Islet precursor cell (in vitro differentiated cells): Measurements from ENCODE around the gene NDST1.

ENCODE experiments used
- DNase-seq: peaks from one replicate; pipeline ENCODE4 v3.0.0-alpha.2; 2018

NDST1 gene

DNA sequence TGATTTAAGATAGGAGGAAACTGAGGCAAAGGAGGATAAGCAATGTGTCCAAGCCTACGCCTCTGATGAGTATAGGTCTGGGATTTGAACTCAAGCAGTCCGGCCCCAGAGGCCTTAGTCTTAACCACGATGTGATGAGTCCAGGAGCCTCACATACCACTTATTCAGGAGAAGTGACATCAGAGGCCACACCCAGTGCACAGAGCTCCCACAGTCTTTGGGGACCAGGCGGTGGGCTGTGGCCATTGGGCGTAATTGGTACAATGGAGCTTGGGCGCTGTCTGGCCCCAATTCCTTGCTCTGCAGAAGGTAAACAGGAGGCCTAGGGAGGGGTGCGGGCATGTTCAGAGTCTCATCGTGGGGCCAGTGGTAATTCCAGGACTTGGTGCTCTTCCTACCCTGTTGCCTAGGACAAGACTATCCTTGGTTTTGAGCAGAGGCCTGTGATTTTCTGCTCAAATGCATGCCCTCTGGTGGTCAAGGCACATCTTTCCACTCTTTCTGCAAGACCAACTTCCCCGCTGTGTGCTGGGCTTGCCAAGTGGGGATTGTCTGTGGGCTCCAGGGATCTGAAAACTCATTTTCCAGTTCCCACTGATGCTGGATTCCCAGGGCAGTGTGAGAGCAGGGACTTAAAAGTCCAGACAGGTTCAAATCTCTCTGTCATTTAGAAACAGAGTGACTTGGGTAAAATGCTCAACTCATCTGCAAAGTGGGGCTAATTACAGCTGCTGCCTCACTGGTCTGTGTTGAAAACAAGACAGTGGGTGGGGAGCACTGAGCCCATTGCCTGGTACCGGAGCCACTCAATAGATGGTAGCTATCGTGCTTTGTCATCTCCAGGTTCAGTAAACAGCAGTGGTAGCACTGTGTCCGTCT lies 15.8 kb downstream of the NDST1 start:
- DNase-seq: peak; percentile 83

DNA sequence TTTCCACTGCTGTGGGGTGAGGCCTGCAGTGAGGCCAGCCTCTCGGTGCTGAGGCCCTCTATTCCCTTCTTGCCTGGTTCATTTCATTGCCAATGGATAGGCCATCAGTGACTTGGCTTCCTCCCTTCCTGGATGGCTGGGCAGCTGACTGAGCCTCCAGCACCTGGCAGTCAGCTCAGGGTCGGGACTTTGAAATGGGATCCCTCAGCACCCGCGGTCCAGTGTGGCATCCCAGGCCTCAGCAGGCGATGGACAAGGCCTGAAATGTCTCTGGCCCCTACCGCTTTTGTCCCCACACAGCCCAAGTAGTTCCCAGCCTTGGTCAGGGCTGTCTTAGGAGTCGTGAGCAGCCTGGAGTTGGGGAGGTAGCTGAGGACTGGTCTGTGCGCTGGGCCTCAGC lies 17.2 kb downstream of the NDST1 start:
- DNase-seq: no peak

DNA sequence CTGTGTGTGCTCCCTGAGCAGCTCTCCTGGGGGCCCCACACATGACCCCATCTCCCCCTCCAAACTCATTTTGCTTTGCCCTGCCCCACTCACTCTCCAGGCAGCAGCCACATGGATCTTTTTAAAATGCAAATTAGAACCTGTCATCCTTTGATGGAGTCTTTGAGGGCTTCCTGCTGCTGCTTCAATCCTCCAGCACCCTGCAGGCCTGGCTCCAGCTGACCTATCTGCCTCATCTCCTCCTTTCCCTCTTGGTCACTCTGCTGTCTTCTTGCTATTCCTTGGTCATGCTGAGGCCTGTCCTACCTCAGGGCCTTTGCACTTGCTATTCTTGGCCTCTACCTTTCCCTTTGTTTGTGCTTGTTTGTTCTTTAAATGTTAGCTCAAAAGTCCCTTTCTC lies 17.9 kb downstream of the NDST1 start:
- no peak for DNase-seq

- no peak for DNase-seq
Measured at GRCh38 chr5:150527038-150527437, 19.1 kb downstream of the NDST1 start.

DNA sequence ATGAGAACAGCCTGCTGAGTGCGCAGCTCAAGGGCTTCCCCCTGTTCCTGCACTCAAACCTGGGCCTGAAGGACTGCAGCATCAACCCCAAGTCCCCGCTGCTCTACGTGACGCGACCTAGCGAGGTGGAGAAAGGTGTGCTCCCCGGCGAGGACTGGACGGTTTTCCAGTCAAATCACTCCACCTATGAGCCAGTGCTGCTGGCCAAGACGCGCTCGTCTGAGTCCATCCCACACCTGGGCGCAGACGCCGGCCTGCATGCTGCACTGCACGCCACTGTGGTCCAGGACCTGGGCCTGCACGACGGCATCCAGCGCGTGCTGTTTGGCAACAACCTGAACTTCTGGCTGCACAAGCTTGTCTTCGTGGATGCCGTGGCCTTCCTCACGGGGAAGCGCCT lies 19.9 kb downstream of the NDST1 start:
- no peak for DNase-seq

DNA sequence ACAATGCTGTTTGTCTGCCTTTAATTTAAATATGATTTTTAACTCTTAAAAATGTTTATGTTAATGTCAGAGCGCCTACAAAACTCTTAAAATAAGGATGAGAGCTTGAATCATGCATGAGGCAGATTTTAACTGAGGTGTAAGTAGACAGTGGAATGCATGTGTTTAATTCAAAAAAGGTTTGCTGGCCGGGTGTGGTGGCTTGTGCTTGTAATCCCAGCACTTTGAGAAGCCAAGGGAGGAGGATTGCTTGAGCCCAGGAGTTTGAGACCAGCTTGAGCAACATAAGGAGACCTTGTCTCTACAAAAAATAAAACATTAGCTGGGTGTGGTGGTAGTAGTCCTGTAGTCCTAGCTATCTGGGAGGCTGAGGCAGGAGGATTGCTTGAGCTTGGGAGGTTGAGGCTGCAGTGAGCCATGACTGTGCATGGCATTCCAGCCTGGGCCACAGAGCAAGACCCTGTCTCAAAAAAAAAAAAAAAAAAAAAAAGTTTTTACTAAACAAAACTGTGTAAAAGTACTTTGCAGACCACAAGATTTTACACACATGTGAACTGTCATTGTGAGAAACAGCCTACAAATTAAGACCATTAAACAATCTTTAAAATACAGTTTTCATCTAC lies 21.1 kb downstream of the NDST1 start:
- no peak for DNase-seq

DNA sequence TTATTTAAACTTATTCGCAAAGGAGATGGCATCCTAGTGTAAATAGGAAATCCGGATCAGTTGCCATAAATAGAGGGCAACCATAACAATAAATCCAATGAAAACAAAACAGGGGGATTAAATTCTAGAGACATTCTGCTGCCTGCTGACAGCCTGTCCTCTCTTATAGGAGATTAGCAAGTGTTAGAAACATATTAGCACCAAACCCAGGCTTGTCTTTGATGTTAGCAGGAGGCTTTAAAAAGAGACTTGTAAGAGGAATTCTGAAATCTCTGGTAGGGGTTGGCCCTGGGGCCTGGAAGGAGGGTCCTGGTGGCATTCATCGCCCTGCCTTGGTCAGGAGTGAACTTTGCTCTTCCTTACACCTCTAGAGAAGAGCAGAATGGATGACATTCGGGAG lies 21.6 kb downstream of the NDST1 start:
- no peak for DNase-seq

DNA sequence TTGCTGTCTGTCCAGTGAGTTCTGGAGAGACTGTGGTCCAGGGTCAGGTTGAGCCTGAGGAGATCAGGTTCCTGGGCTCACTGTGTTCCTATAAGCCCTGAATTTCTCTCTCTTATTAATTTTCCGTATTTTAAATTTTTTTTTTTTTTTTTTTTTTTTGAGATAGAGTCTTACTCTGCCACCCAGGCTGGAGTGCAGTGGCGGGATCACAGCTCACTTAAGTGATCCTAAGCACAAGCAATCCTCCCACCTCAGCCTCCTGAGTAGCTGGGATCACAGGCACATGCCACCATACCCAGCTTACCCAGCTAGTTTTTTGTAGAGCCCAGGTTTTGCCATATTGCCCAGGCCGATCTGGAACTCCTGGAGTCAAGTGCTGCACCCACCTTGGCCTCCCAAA lies 22.5 kb downstream of the NDST1 start:
- DNase-seq: no peak

DNA sequence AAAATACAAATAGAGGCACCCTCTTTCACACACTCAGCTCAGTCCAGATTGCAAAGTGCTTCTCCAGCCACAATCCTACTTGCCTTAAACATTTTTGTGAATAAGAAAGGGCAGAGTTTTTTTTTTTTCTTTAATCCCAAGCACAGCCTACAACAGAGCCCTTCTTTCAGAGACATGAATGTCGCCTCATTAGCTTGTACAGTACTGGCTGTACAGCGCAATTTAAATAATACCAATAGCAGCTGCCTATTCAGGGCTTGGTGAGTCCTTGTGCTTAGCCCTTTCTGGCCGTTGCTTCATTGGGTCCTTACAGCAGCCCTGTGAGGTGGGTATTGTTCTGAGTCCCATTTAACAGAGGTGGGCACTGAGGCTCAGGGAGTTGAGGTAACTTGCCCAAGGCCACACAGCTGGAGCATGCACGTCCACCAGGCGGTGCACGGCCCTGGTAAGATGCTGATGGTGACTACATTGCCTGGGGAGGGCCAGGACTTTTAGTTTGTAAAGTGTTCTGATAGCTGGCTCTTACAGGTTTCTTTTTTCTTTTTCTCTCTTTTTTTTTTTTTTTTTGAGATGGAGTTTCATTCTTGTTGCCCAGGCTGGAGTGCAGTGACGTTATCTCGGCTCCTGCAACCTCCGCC lies 23.1 kb downstream of the NDST1 start:
- DNase-seq: no peak

- DNase-seq: no peak
Measured at GRCh38 chr5:150531686-150532085, 23.8 kb downstream of the NDST1 start.

- DNase-seq: no peak
Measured at GRCh38 chr5:150532151-150532550, 24.2 kb downstream of the NDST1 start.

- DNase-seq: no peak
Measured at GRCh38 chr5:150532996-150533395, 25.1 kb downstream of the NDST1 start.

- no peak for DNase-seq
Measured at GRCh38 chr5:150534811-150535210, 26.9 kb downstream of the NDST1 start.

- DNase-seq: no peak
Measured at GRCh38 chr5:150535611-150536010, 27.7 kb downstream of the NDST1 start.

- no peak for DNase-seq
Measured at GRCh38 chr5:150538007-150538917, 30.3 kb downstream of the NDST1 start.

GRCh38 chr5:150539206-150539605 lies 31.3 kb downstream of the NDST1 start:
- DNase-seq: no peak

DNA sequence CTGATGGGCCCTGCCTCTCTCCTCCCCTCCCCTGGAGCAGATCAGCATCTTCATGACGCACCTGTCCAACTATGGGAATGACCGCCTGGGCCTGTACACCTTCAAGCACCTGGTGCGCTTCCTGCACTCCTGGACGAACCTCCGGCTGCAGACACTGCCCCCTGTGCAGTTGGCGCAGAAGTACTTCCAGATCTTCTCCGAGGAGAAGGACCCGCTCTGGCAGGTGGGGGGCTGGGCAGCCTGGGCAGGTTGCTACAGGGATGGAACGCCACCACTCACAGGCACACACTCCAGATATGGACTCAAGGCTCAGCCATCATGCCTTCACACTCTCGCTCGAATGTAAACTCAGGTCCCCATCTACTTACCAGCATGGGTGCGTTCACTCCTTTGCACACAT lies 32.1 kb downstream of the NDST1 start:
- no peak for DNase-seq

- no peak for DNase-seq
Measured at GRCh38 chr5:150540615-150541396, 32.9 kb downstream of the NDST1 start.

GRCh38 chr5:150541397-150541675 lies 33.4 kb downstream of the NDST1 start:
- no peak for DNase-seq

- no peak for DNase-seq
Measured at GRCh38 chr5:150541895-150542294, 34.0 kb downstream of the NDST1 start.

- DNase-seq: no peak
Measured at GRCh38 chr5:150542933-150543445, 35.1 kb downstream of the NDST1 start.

- DNase-seq: peak; percentile 89
Measured at GRCh38 chr5:150544611-150545219, 36.8 kb downstream of the NDST1 start.
